H1 (cell line): ENCODE data around the gene ABHD14A. TPM values are rescaled to one million over a fixed set of nuclear protein-coding genes. Genes with fewer than 3 reads are reported as not detected.
"Not testable (repeated sequence)": the region's sequence is repeated elsewhere in the genome, so short reads cannot be mapped to it uniquely, and the experiment has no call there.

ENCODE experiments used
- CTCF ChIA-PET: fragments of 300-600 bp; sonication (Branson Sonifier 250); formaldehyde crosslinking; loops from one replicate; lab custom pipeline; 2021; ENCODE audit not compliant: partially characterized antibody; lab: Charles Lee
- POLR2A ChIA-PET: fragments of 300-600 bp; sonication (Branson Sonifier 250); formaldehyde crosslinking; loops from one replicate; lab custom pipeline; 2021; ENCODE audit warnings: inconsistent platforms; ENCODE audit not compliant: partially characterized antibody; lab: Charles Lee
- DNase-seq, 2 experiments: peaks; one replicate each; pipeline versions ENCODE4 v3.0.0 to v3.0.0-alpha.2; 2010 to 2022; ENCODE audit warnings: low spot score in 2 of 2, low read depth in 1 of 2, mixed read lengths in 1 of 2
- FAIRE-seq: peaks from 2 replicates; lab custom pipeline; 2011; peaks lifted over from hg19 to GRCh38; lab: Jason Lieb, UNC
- H2AFZ ChIP-seq: 2 replicates; pipeline ENCODE4 v1.8.1; 2012; ENCODE audit warnings: low read length, inconsistent platforms
- H2AK5ac ChIP-seq: 2 replicates; pipeline ENCODE4 v1.6.1; 2013; ENCODE audit warnings: low read depth, low read length
- H2BK120ac ChIP-seq: replicated peaks from 2 replicates; pipeline ENCODE3; 2013; ENCODE audit warnings: low read depth, low read length, inconsistent platforms
- H2BK12ac ChIP-seq: 2 replicates; pipeline ENCODE4 v1.6.1; 2013; ENCODE audit warnings: low read depth, low read length
- H2BK15ac ChIP-seq: 2 replicates; pipeline ENCODE4 v1.6.1; 2013; ENCODE audit warnings: low read length
- H2BK20ac ChIP-seq: 2 replicates; pipeline ENCODE4 v1.6.1; 2013; ENCODE audit warnings: low read length
- H2BK5ac ChIP-seq: 2 replicates; pipeline ENCODE4 v1.6.1; 2013; ENCODE audit warnings: low read depth, low read length
- H3K14ac ChIP-seq: 2 replicates; pipeline ENCODE4 v1.6.1; 2013; ENCODE audit warnings: inconsistent platforms; ENCODE audit not compliant: insufficient read length
- H3K18ac ChIP-seq: 2 replicates; pipeline ENCODE4 v1.6.1; 2013; ENCODE audit warnings: low read length; ENCODE audit errors: extremely low read depth
- H3K23ac ChIP-seq: 2 replicates; pipeline ENCODE4 v1.6.1; 2013; ENCODE audit warnings: inconsistent platforms; ENCODE audit not compliant: insufficient read length
- H3K23me2 ChIP-seq: 2 replicates; pipeline ENCODE4 v1.6.1; 2013; ENCODE audit warnings: low read depth, low read length
- H3K27ac ChIP-seq: 2 replicates; pipeline ENCODE4 v1.6.1; 2011; ENCODE audit warnings: low read depth, low read length, inconsistent platforms
- H3K27me3 ChIP-seq, 4 experiments: replicated peaks in 1 of 4; 1 replicate in 1 of 4; 2 replicates in 3 of 4; pipeline versions ENCODE4 v1.6.1 to v1.8.1; 2011 to 2013; ENCODE audit warnings: low read length in 3 of 4, mild to moderate bottlenecking in 3 of 4, inconsistent platforms in 2 of 4, mixed read lengths in 2 of 4, moderate library complexity in 1 of 4; ENCODE audit not compliant: control insufficient read depth in 3 of 4, insufficient read depth in 3 of 4; ENCODE audit errors: extremely low read depth in 1 of 4
- H3K36me3 ChIP-seq, 4 experiments: 2 replicates each; pipeline versions ENCODE4 v1.6.1 to v1.8.1; 2011 to 2013; ENCODE audit warnings: mild to moderate bottlenecking in 4 of 4, low read length in 3 of 4, moderate library complexity in 2 of 4, control low read depth in 1 of 4, inconsistent platforms in 1 of 4; ENCODE audit not compliant: insufficient read depth in 4 of 4, control insufficient read depth in 2 of 4
- H3K4ac ChIP-seq: replicated peaks from 2 replicates; pipeline ENCODE3; 2013; ENCODE audit warnings: low read length, low read depth, mixed read lengths, inconsistent platforms; ENCODE audit not compliant: insufficient read length
- H3K4me1 ChIP-seq, 4 experiments: replicated peaks in 1 of 4; 1 replicate in 1 of 4; 2 replicates in 3 of 4; pipeline versions ENCODE4 v1.6.1 to v1.8.1; 2011 to 2013; ENCODE audit warnings: low read length in 3 of 4, inconsistent platforms in 2 of 4, mixed read lengths in 1 of 4; ENCODE audit not compliant: insufficient read depth in 4 of 4, control insufficient read depth in 3 of 4
- H3K4me2 ChIP-seq, 2 experiments: 2 replicates each; pipeline versions ENCODE4 v1.6.1 to v1.8.1; 2011 to 2013; ENCODE audit warnings: low read depth in 2 of 2, low read length in 2 of 2, control low read depth in 1 of 2, inconsistent platforms in 1 of 2, mild to moderate bottlenecking in 1 of 2; ENCODE audit not compliant: insufficient read depth in 1 of 2
- H3K4me3 ChIP-seq, 4 experiments: fragments of 200-600, 300-600 bp in 1 of 4; sonication (generic), shearing (Covaris generic), sonication (Bioruptor Twin) in 1 of 4; 2 replicates each; pipeline versions ENCODE4 v1.5.1 to v1.8.1; 2011 to 2016; ENCODE audit warnings: low read length in 4 of 4, low read depth in 3 of 4, control low read depth in 2 of 4, inconsistent platforms in 2 of 4, mild to moderate bottlenecking in 2 of 4, mixed read lengths in 1 of 4, moderate library complexity in 1 of 4; ENCODE audit not compliant: insufficient read depth in 2 of 4; ENCODE audit errors: extremely low read depth in 1 of 4
- H3K56ac ChIP-seq: replicated peaks from 2 replicates; pipeline ENCODE3; 2013; ENCODE audit warnings: low read depth, mild to moderate bottlenecking, mixed read lengths, low read length, inconsistent platforms; ENCODE audit not compliant: insufficient read length
- H3K79me1 ChIP-seq: 2 replicates; pipeline ENCODE4 v1.6.1; 2013; ENCODE audit warnings: low read depth, low read length, control low read depth
- H3K79me2 ChIP-seq, 2 experiments: 2 replicates each; pipeline versions ENCODE4 v1.6.1 to v1.8.1; 2012 to 2013; ENCODE audit warnings: low read length in 2 of 2, mild to moderate bottlenecking in 2 of 2, inconsistent platforms in 1 of 2; ENCODE audit not compliant: insufficient read depth in 2 of 2, control insufficient read depth in 1 of 2
- H3K9ac ChIP-seq, 4 experiments: replicated peaks in 1 of 4; 1 replicate in 1 of 4; 2 replicates in 3 of 4; pipeline versions ENCODE4 v1.6.1 to v1.8.1; 2011 to 2013; ENCODE audit warnings: low read depth in 3 of 4, low read length in 3 of 4, control low read depth in 2 of 4, mild to moderate bottlenecking in 2 of 4, moderate library complexity in 2 of 4, inconsistent platforms in 1 of 4; ENCODE audit errors: extremely low read depth in 1 of 4
- H3K9me3 ChIP-seq, 2 experiments: 2 replicates each; pipeline versions ENCODE4 v1.6.1 to v1.8.1; 2012 to 2013; ENCODE audit warnings: mild to moderate bottlenecking in 2 of 2, moderate library complexity in 2 of 2, control low read depth in 1 of 2, inconsistent platforms in 1 of 2, low read depth in 1 of 2, low read length in 1 of 2, mixed read lengths in 1 of 2; ENCODE audit not compliant: insufficient read depth in 2 of 2
- H4K20me1 ChIP-seq, 2 experiments: replicated peaks in 1 of 2; 2 replicates each; pipeline versions ENCODE3 to v1.8.1; 2011 to 2013; ENCODE audit warnings: inconsistent platforms in 2 of 2, low read length in 2 of 2, mild to moderate bottlenecking in 1 of 2; ENCODE audit not compliant: insufficient read depth in 2 of 2, control insufficient read depth in 1 of 2
- H4K5ac ChIP-seq: 2 replicates; pipeline ENCODE4 v1.6.1; 2013; ENCODE audit warnings: low read length, low read depth, mixed read lengths, inconsistent platforms; ENCODE audit not compliant: insufficient read length
- H4K8ac ChIP-seq: 2 replicates; pipeline ENCODE4 v1.8.0; 2013; ENCODE audit warnings: mild to moderate bottlenecking, moderate library complexity, low read length, inconsistent platforms; ENCODE audit not compliant: insufficient read depth; ENCODE audit errors: extremely low read depth
- H4K91ac ChIP-seq: replicated peaks from 2 replicates; pipeline ENCODE3; 2013; ENCODE audit warnings: low read length, mixed read lengths, inconsistent platforms; ENCODE audit not compliant: insufficient read length
- POLR2AphosphoS5 ChIP-seq: IDR thresholded peaks from 2 replicates; pipeline ENCODE4 v1.6.1; 2011; ENCODE audit warnings: low read depth, low read length
- WGBS, 2 experiments: shearing (Covaris generic) in 1 of 2; methylation state at CpG; one replicate each; pipeline versions ENCODE4 v1.1.6 to v1.1.7; 2013 to 2015; ENCODE audit warnings: low lambda C conversion rate in 2 of 2, mixed read lengths in 2 of 2, inconsistent platforms in 1 of 2, low coverage in 1 of 2, missing lambda C conversion rate in 1 of 2; ENCODE audit not compliant: insufficient replicate concordance in 2 of 2, insufficient coverage in 1 of 2, insufficient read length in 1 of 2; ENCODE audit errors: extremely low coverage in 1 of 2, missing lambda C conversion rate in 1 of 2; 5-methylcytosine and 5-hydroxymethylcytosine counted together
- polyA plus RNA-seq, 7 experiments: library from polyadenylated mRNA; depleted of rRNA in 3 of 7; stranded (reverse) in 5 of 7; unstranded in 2 of 7; fragments of >200 nt in 5 of 7; fragments of 200-250 nt in 2 of 7; gene quantifications; 1 replicate in 5 of 7; 2 replicates in 1 of 7; 4 replicates in 1 of 7; pipeline versions ENCODE4 v1.2.1 to v1.2.3, GENCODE V29; 2011 to 2013; ENCODE audit warnings: missing spikeins in 2 of 7, mixed read lengths in 2 of 7
- total RNA-seq: library from RNA; stranded (reverse); fragmentation: NEBNext Ultra II Directional; extraction: Animal tissue kit (Norgen Biotek cat#: 25700); gene quantifications from 2 replicates; pipeline ENCODE4 v1.2.1, GENCODE V29; 2021

ABHD14A gene
- total and polyA plus RNA-seq, 2 of the 8 experiments (the other 6 are each of a cell fraction or from before 2014, with no cell fraction given) = 4.6 to 9.8 TPM

- not testable (repeated sequence) for FAIRE-seq, H3K23me2 ChIP-seq, H2AFZ ChIP-seq, H4K5ac ChIP-seq, H3K79me1 ChIP-seq, H2BK5ac ChIP-seq, H3K56ac ChIP-seq, H3K9ac ChIP-seq, H2BK20ac ChIP-seq, H2BK15ac ChIP-seq, H4K91ac ChIP-seq, H3K4ac ChIP-seq, H2BK120ac ChIP-seq, H4K20me1 ChIP-seq, H2BK12ac ChIP-seq, H3K14ac ChIP-seq, H3K23ac ChIP-seq, H3K9me3 ChIP-seq, H3K4me3 ChIP-seq, H3K18ac ChIP-seq, H2AK5ac ChIP-seq, H3K27me3 ChIP-seq, H3K4me2 ChIP-seq, H3K27ac ChIP-seq, DNase-seq, H4K8ac ChIP-seq
- 93% methylated on average over 5 of the region's 13 CpGs; no CpG with 5 or more reads in 1 of the 2 experiments for WGBS, 2 experiments
- H3K79me2 ChIP-seq = peaks cover 0 to 17% of the 10 kb centered on the region in 2 experiments; a peak in 3 of 4 replicates
- ChIA-PET POLR2A (interaction anchor here (0.7 to 25.9 kb wide), 16 partner anchors 13 to 456 kb away, joined by 3 to 923 read pairs (median 16); partner anchors contain the start of genes ABHD14A, ABHD14B, ACY1 and DUSP7), CTCF (interaction anchor here (0.6 to 6.2 kb wide), 4 partner anchors 12 to 1426 kb away, joined by 3 to 46 read pairs (median 13); partner anchors contain the start of genes ABHD14A, ABHD14B and ACY1)
- H3K36me3 ChIP-seq = peaks cover 17 to 39% (median 28%) of the 10 kb centered on the region in 4 experiments
- H3K4me1 ChIP-seq = peaks cover 4 to 20% (median 8%) of the 10 kb centered on the region in 4 experiments; a peak in 5 of 7 replicates
- TF ChIP-seq POLR2AphosphoS5 = 0 out of 2 replicates have a peak, but pooled peaks have one; percentile 1
Measured at GRCh38 chr3:51993657-51994056, 18.8 kb downstream of the ABHD14A start.
